Right renal cortex interstitium (tissue), 3 donors: ENCODE results near the gene WNT4. TPM values are rescaled to one million over a fixed set of nuclear protein-coding genes. Genes with fewer than 3 reads are reported as not detected.
A peak's percentile ranks its signal among the peaks of the same experiment; 100 is the strongest.

Experiments
- DNase-seq, 3 donors: peaks; one replicate each; pipeline ENCODE4 v3.0.0-alpha.2; 2013; ENCODE audit warnings: low read depth in 3 of 3, low spot score in 2 of 3
- polyA plus RNA-seq, 3 donors: library from polyadenylated mRNA; unstranded; fragments of 120-200 nt; gene quantifications; one replicate each; pipeline ENCODE4 v1.2.1, GENCODE V29; 2013; ENCODE audit not compliant: insufficient read length in 3 of 3

WNT4 gene
- polyA plus RNA-seq, result 1 to 10 TPM; 4.5 to 8.2 (median 7.6) TPM

GRCh38 chr1:22143065-22144033 is at the start of gene WNT4:
WNT4 (minus strand) TSS chr1:22143097; CDS start chr1:22142922, 175 bp downstream.
- no peak for DNase-seq

- DNase-seq, result no peak
These were observed 47.8 kb upstream of the WNT4 start for GRCh38 chr1:22190731-22191130.

GRCh38 chr1:22190251-22190650 is 47.4 kb upstream of the WNT4 start:
- DNase-seq, result no peak

- DNase-seq, result no peak
These were observed 46.7 kb upstream of the WNT4 start for GRCh38 chr1:22189619-22190018.

- DNase-seq, result no peak
These were observed 46.0 kb upstream of the WNT4 start for GRCh38 chr1:22188914-22189313.

- no peak for DNase-seq
These were observed 45.5 kb upstream of the WNT4 start for GRCh38 chr1:22188436-22188835.

- DNase-seq, result no peak
These were observed 43.4 kb upstream of the WNT4 start for GRCh38 chr1:22186311-22186710.

- peak; percentile 57 to 77 (median 59) for DNase-seq
These were observed 42.2 kb upstream of the WNT4 start for GRCh38 chr1:22184892-22185612.

GRCh38 chr1:22184454-22184853 is 41.6 kb upstream of the WNT4 start:
- DNase-seq, result no peak

- DNase-seq, result no peak
These were observed 39.8 kb upstream of the WNT4 start for GRCh38 chr1:22182715-22183114.

- no peak for DNase-seq
These were observed 36.4 kb upstream of the WNT4 start for GRCh38 chr1:22179197-22179803.

- DNase-seq, result no peak
These were observed 34.6 kb upstream of the WNT4 start for GRCh38 chr1:22177354-22178003.

- DNase-seq, result no peak
These were observed 33.4 kb upstream of the WNT4 start for GRCh38 chr1:22176258-22176657.

- no peak for DNase-seq
These were observed 31.7 kb upstream of the WNT4 start for GRCh38 chr1:22174446-22175220.

GRCh38 chr1:22171951-22172715 is 29.2 kb upstream of the WNT4 start:
- DNase-seq, result no peak

- DNase-seq, result no peak
These were observed 26.9 kb upstream of the WNT4 start for GRCh38 chr1:22169816-22170215.

GRCh38 chr1:22168412-22168973 is 25.6 kb upstream of the WNT4 start:
- DNase-seq, result no peak

- no peak for DNase-seq
These were observed 23.5 kb upstream of the WNT4 start for GRCh38 chr1:22166439-22166838.
